ENCODE data around the gene CDCA4. TPM values are rescaled to one million over a fixed set of nuclear protein-coding genes. Genes with fewer than 3 reads are reported as not detected.

The CDCA4 gene
- total and polyA plus RNA-seq, 2 experiments from 2014 or later = 24.0 to 27.5 TPM

GRCh38 chr14:104972301-104973134, 48.4 kb downstream of the CDCA4 start:
- peak overlapping the region; percentile 94 for H3K27ac ChIP-seq
- peaks cover 7% of the 10 kb centered on the region for H3F3A ChIP-seq (ENCODE audit: insufficient read depth)
- no peaks in the 10 kb centered on the region for H3K36me3 ChIP-seq (ENCODE audit: low read depth)
- in situ Hi-C loops (cut with MboI) = no loop called here
- no peak for TF ChIP-seq EZH2phosphoT487 (IDR thresholded peaks at IDR 0.05; ENCODE audit: insufficient read depth, low read depth)
- no peak for TF ChIP-seq EZH2 (IDR thresholded peaks at IDR 0.05; ENCODE audit: insufficient read depth, poor library complexity, severe bottlenecking)
- no peaks in the 10 kb centered on the region for H3K27me3 ChIP-seq (replicated peaks; ENCODE audit: insufficient read depth)
- H3K9me3 ChIP-seq (ENCODE audit: low read depth) = no peaks in the 10 kb centered on the region
- peak overlapping the region; percentile 51 for H2AFZ ChIP-seq
- peak; percentile 87 for DNase-seq
- peaks cover 51% of the 10 kb centered on the region for H3K4me1 ChIP-seq (ENCODE audit: insufficient read depth)
- peak overlapping the region; percentile 81 for H3K9ac ChIP-seq
- H4K20me1 ChIP-seq (ENCODE audit: insufficient read depth) = no peaks in the 10 kb centered on the region
- H3K4me2 ChIP-seq (ENCODE audit: unreplicated experiment) = peak overlapping the region; percentile 53
- no peaks in the 10 kb centered on the region for H3K9me2 ChIP-seq (ENCODE audit: insufficient read depth)
- WGBS, 2 experiments (ENCODE audit: low coverage in 1 of 2, low lambda C conversion rate in 2 of 2, missing lambda C conversion rate in 2 of 2) = 7% methylated on average over 25 to 27 of the region's 28 CpGs
- H3K4me3 ChIP-seq = peak overlapping the region; percentile 37; the same call in 1 of the 2 replicates
- 0 out of 2 replicates have a peak, but pooled peaks cover 11% of the 10 kb centered on the region for H3K79me2 ChIP-seq (ENCODE audit: insufficient read depth)

GRCh38 chr14:104971447-104972240, 49.2 kb downstream of the CDCA4 start:
- peaks cover 56% of the 10 kb centered on the region for H3K4me1 ChIP-seq (ENCODE audit: insufficient read depth)

DNA sequence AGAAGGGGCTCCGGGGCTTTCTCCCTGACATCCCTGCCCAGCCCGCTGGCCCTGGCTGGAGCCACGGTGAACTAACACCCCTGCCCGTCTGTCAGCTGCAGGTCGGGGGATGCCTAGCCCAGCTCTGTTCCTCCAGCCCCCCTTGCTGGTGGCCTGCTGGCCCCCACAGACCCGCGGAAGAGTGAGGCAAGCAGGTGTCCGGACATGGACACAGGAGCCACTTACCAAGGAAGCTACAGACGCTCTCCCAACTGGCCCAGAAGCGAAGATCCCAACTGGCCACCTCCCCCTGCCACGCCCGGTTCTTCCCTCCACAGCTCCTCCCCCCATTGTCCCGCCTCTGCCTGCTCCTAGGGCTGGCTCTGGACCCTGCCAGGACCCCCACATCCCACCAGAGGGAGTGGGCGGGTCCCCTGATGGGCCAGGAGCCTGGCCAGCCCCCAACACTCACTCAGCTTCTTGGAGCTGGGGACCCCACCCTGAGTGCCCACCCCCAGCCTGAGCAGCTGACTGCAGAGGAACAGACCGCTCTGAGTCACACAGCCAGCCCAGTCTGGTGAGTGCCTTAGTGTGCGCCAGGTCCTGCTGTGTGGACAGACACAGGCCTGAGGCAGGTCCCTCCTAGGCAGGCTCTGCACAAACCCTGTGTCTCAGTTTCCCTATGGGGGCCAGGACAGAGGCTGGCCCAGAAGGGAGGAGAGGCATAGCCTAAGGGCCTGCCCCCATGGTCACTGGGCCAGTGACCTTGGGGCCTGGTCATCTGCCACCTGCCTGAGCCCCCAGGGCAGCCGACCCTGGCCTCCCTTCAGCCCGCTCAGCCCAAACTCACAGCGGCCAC, 50.4 kb downstream of the CDCA4 start:
- H4K20me1 ChIP-seq (ENCODE audit: insufficient read depth) = no peaks in the 10 kb centered on the region
- DNase-seq = peak; percentile 98
- peaks cover 56% of the 10 kb centered on the region for H3K4me1 ChIP-seq (ENCODE audit: insufficient read depth)
- no peaks in the 10 kb centered on the region for H3K9me2 ChIP-seq (ENCODE audit: insufficient read depth)
- peaks cover 7% of the 10 kb centered on the region for H3F3A ChIP-seq (ENCODE audit: insufficient read depth)
- no peaks in the 10 kb centered on the region for H3K9me3 ChIP-seq (ENCODE audit: low read depth)
- peaks cover 19% of the 10 kb centered on the region for H3K79me2 ChIP-seq (ENCODE audit: insufficient read depth)
- in situ Hi-C loops (cut with MboI) = no loop called here
- H3K27ac ChIP-seq = peak overlapping the region; percentile 94
- peak overlapping the region; percentile 71; the same call in 1 of the 2 replicates for H2AFZ ChIP-seq
- TF ChIP-seq EZH2phosphoT487 (IDR thresholded peaks at IDR 0.05; ENCODE audit: insufficient read depth, low read depth) (no peak), EZH2 (IDR thresholded peaks at IDR 0.05; ENCODE audit: insufficient read depth, poor library complexity, severe bottlenecking) (no peak)
- WGBS, 2 experiments (ENCODE audit: low coverage in 1 of 2, low lambda C conversion rate in 2 of 2, missing lambda C conversion rate in 2 of 2) = 13 to 16% methylated on average over 16 to 19 of the region's 19 CpGs
- peak overlapping the region; percentile 80 for H3K9ac ChIP-seq
- H3K4me2 ChIP-seq (ENCODE audit: unreplicated experiment) = peak overlapping the region; percentile 83
- H3K27me3 ChIP-seq (replicated peaks; ENCODE audit: insufficient read depth) = no peaks in the 10 kb centered on the region
- H3K36me3 ChIP-seq (ENCODE audit: low read depth) = no peaks in the 10 kb centered on the region
- peak overlapping the region; percentile 78 for H3K4me3 ChIP-seq

More at GRCh38 chr14:104971447-104972240, 49.2 kb downstream of the CDCA4 start:
- no peaks in the 10 kb centered on the region for H3K9me3 ChIP-seq (ENCODE audit: low read depth)
- in situ Hi-C loops (cut with MboI) = no loop called here
- H3K36me3 ChIP-seq (ENCODE audit: low read depth) = no peaks in the 10 kb centered on the region
- peak overlapping the region; percentile 94 for H3K27ac ChIP-seq
- H3K27me3 ChIP-seq (replicated peaks; ENCODE audit: insufficient read depth) = no peaks in the 10 kb centered on the region
- 78 to 81% methylated on average over 10 to 12 of the region's 12 CpGs for WGBS, 2 experiments (ENCODE audit: low coverage in 1 of 2, low lambda C conversion rate in 2 of 2, missing lambda C conversion rate in 2 of 2)
- peaks cover 16% of the 10 kb centered on the region for H3K79me2 ChIP-seq (ENCODE audit: insufficient read depth)
- H3K9ac ChIP-seq = peak overlapping the region; percentile 81
- no peak for DNase-seq
- no peaks in the 10 kb centered on the region for H3K9me2 ChIP-seq (ENCODE audit: insufficient read depth)
- H3K4me2 ChIP-seq (ENCODE audit: unreplicated experiment) = peak overlapping the region; percentile 53
- no peak for TF ChIP-seq EZH2 (IDR thresholded peaks at IDR 0.05; ENCODE audit: insufficient read depth, poor library complexity, severe bottlenecking)
- no peak for TF ChIP-seq EZH2phosphoT487 (IDR thresholded peaks at IDR 0.05; ENCODE audit: insufficient read depth, low read depth)
- no peaks in the 10 kb centered on the region for H4K20me1 ChIP-seq (ENCODE audit: insufficient read depth)
- no peak overlapping the region for H3K4me3 ChIP-seq
- peaks cover 7% of the 10 kb centered on the region for H3F3A ChIP-seq (ENCODE audit: insufficient read depth)
- H2AFZ ChIP-seq = no peak overlapping the region; the same call in 1 of the 2 replicates
